ENCODE data around the gene TNS3.

- TF ChIP-seq CEBPB (IDR thresholded peaks at IDR 0.05; ENCODE audit: borderline replicate concordance, low read depth, low read length) (no peak), IRF1 (CRISPR knock-in tag; IDR thresholded peaks at IDR 0.05; ENCODE audit: low read depth) (no peak), POLR2A (IDR thresholded peaks at IDR 0.05; ENCODE audit: insufficient read depth in 1 of 2, low read depth in 2 of 2, low read length in 2 of 2) (no peak), RELA (CRISPR knock-in tag; IDR thresholded peaks at IDR 0.05) (no peak), RAD51 (IDR thresholded peaks at IDR 0.05; ENCODE audit: borderline replicate concordance) (no peak), TCF7L2 (IDR thresholded peaks at IDR 0.05; ENCODE audit: low read depth, low read length) (no peak), THAP11 (CRISPR knock-in tag; IDR thresholded peaks at IDR 0.05) (no peak), EZH2 (conservative IDR thresholded peaks at IDR 0.05; ENCODE audit: low read depth, low read length) (no peak), CBX2 (IDR thresholded peaks at IDR 0.05; ENCODE audit: low read depth, low read length) (no peak), CBX2 (CRISPR knock-in tag; IDR thresholded peaks at IDR 0.05; ENCODE audit: low read depth) (no peak), ATF3 (CRISPR knock-in tag; IDR thresholded peaks at IDR 0.05) (no peak), RERE (CRISPR knock-in tag; IDR thresholded peaks at IDR 0.05; ENCODE audit: low read depth) (no peak), SMC3 (IDR thresholded peaks at IDR 0.05; ENCODE audit: low read length) (no peak), ZBTB40 (IDR thresholded peaks at IDR 0.05) (no peak), ZBTB40 (CRISPR knock-in tag; IDR thresholded peaks at IDR 0.05) (no peak), PATZ1 (CRISPR knock-in tag; IDR thresholded peaks at IDR 0.05) (no peak)
Observed at GRCh38 chr7:47428052-47428767, 153.7 kb downstream of the TNS3 start.

Measured in HepG2 (cell line).